Testis (tissue), 2 donors: ENCODE measurements around the gene SLC23A2.

ENCODE experiments used
- POLR2A ChIP-seq: fragments of 450-650 bp; IDR thresholded peaks from one replicate; pipeline ENCODE4 v1.6.1; 2017; ENCODE audit warnings: antibody characterized with exemption, mild to moderate bottlenecking, moderate library complexity
- TF ChIP-seq, protein P1 (sequence below), 3 experiments: fragments of 450-650 bp in 2 of 3; fragments of 200-600 bp in 1 of 3; sonication (generic) in 1 of 3; IDR thresholded peaks; one replicate each; pipeline ENCODE4 v1.5.1; 2016 to 2019; ENCODE audit warnings: antibody characterized with exemption in 3 of 3, mild to moderate bottlenecking in 2 of 3, moderate library complexity in 1 of 3

DNA sequence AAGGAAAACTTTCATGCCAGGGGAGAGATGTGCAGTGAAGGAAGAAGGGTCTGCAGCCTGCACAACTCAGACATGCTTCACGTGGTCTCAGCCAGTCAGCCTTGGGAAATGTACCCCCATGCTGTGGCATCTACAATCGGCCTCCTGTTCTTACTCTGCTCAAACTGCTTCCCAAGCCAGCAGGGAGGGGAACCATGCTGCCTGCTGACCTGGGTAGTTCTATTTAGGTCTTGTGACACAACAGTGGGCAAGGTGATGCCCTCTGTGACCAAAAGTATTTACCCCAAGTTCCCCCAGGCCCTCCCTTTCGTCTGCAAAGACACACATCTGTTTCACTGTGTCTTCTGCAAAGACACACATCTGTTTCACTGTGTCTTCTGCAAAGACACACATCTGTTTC, 106.9 kb downstream of the SLC23A2 start:
- no peak for TF ChIP-seq POLR2A
- TF ChIP-seq, protein P1, sequence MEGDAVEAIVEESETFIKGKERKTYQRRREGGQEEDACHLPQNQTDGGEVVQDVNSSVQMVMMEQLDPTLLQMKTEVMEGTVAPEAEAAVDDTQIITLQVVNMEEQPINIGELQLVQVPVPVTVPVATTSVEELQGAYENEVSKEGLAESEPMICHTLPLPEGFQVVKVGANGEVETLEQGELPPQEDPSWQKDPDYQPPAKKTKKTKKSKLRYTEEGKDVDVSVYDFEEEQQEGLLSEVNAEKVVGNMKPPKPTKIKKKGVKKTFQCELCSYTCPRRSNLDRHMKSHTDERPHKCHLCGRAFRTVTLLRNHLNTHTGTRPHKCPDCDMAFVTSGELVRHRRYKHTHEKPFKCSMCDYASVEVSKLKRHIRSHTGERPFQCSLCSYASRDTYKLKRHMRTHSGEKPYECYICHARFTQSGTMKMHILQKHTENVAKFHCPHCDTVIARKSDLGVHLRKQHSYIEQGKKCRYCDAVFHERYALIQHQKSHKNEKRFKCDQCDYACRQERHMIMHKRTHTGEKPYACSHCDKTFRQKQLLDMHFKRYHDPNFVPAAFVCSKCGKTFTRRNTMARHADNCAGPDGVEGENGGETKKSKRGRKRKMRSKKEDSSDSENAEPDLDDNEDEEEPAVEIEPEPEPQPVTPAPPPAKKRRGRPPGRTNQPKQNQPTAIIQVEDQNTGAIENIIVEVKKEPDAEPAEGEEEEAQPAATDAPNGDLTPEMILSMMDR (IDR thresholded peaks at IDR 0.05), result no peak
